ENCODE measurements around the gene NELFA. TPM values are rescaled to one million over a fixed set of nuclear protein-coding genes. Genes with fewer than 3 reads are reported as not detected.

The NELFA gene
- 10 to 100 TPM; 34.7 to 36.2 TPM for total RNA-seq

GRCh38 chr4:2008921-2009650 lies at the start of gene NELFA:
Gene NELFA, minus strand, starts transcription at chr4:2008974. Its CDS starts 15 bp downstream, at chr4:2008959.
- peaks cover 21% of the 10 kb centered on the region for H3K36me3 Mint-ChIP-seq (ENCODE audit: low read depth)
- POLR2A ChIA-PET: interaction anchor here (0.9 kb wide), 1 partner anchor 163 kb away, joined by 6 read pairs; no protein-coding TSS in a partner anchor
- peaks cover 31% of the 10 kb centered on the region for H3K4me1 Mint-ChIP-seq
- H3K27me3 Mint-ChIP-seq: peaks cover 2% of the 10 kb centered on the region
- CTCF ChIA-PET: interaction anchor here (0.6 to 2.6 kb wide), 4 partner anchors 9 to 1498 kb away, joined by 3 to 6 read pairs (median 3); no protein-coding TSS in a partner anchor
- no peaks in the 10 kb centered on the region for H3K9me3 Mint-ChIP-seq
- H3K27ac Mint-ChIP-seq: peak within 1 kb of the TSS; percentile 93
- DNase-seq: peak; percentile 96
- H3K4me3 Mint-ChIP-seq: peak within 1 kb of the TSS; percentile 89

- peaks cover 39% of the 10 kb centered on the region for H3K27me3 Mint-ChIP-seq
- H3K4me3 Mint-ChIP-seq: peak overlapping the region; percentile 53
- no peaks in the 10 kb centered on the region for H3K9me3 Mint-ChIP-seq
- H3K36me3 Mint-ChIP-seq (ENCODE audit: low read depth): no peaks in the 10 kb centered on the region
- no peak overlapping the region for H3K27ac Mint-ChIP-seq
- ChIA-PET CTCF (interaction anchor here (2.4 kb wide), 1 partner anchor 14 kb away, joined by 7 read pairs; no protein-coding TSS in a partner anchor), POLR2A (no interaction called here)
- H3K4me1 Mint-ChIP-seq: peaks cover 2% of the 10 kb centered on the region
- no peak for DNase-seq
These were observed 48.8 kb upstream of the NELFA start for GRCh38 chr4:2057382-2058065.

GRCh38 chr4:2054217-2054616 lies 45.4 kb upstream of the NELFA start:
- DNase-seq: no peak
- no peak overlapping the region for H3K27ac Mint-ChIP-seq
- H3K36me3 Mint-ChIP-seq (ENCODE audit: low read depth): no peaks in the 10 kb centered on the region
- CTCF ChIA-PET: no interaction called here
- no peak overlapping the region for H3K4me3 Mint-ChIP-seq
- POLR2A ChIA-PET: no interaction called here
- H3K9me3 Mint-ChIP-seq: no peaks in the 10 kb centered on the region
- peaks cover 46% of the 10 kb centered on the region for H3K27me3 Mint-ChIP-seq
- H3K4me1 Mint-ChIP-seq: peaks cover 2% of the 10 kb centered on the region

GRCh38 chr4:2051086-2051485 lies 42.3 kb upstream of the NELFA start:
- no peaks in the 10 kb centered on the region for H3K36me3 Mint-ChIP-seq (ENCODE audit: low read depth)
- DNase-seq: no peak
- no peaks in the 10 kb centered on the region for H3K9me3 Mint-ChIP-seq
- POLR2A ChIA-PET: no interaction called here
- no peak overlapping the region for H3K27ac Mint-ChIP-seq
- peaks cover 28% of the 10 kb centered on the region for H3K27me3 Mint-ChIP-seq
- H3K4me1 Mint-ChIP-seq: no peaks in the 10 kb centered on the region
- CTCF ChIA-PET: no interaction called here
- no peak overlapping the region for H3K4me3 Mint-ChIP-seq

GRCh38 chr4:2049811-2050210 lies 41.0 kb upstream of the NELFA start:
- POLR2A ChIA-PET: no interaction called here

GRCh38 chr4:2049381-2049780 lies 40.6 kb upstream of the NELFA start:
- ChIA-PET CTCF (interaction anchor here (1.6 kb wide), 1 partner anchor 14 kb away, joined by 4 read pairs; no protein-coding TSS in a partner anchor), POLR2A (no interaction called here)
- H3K9me3 Mint-ChIP-seq: no peaks in the 10 kb centered on the region
- no peak overlapping the region for H3K27ac Mint-ChIP-seq
- H3K36me3 Mint-ChIP-seq (ENCODE audit: low read depth): no peaks in the 10 kb centered on the region
- H3K27me3 Mint-ChIP-seq: peaks cover 20% of the 10 kb centered on the region
- DNase-seq: no peak
- no peaks in the 10 kb centered on the region for H3K4me1 Mint-ChIP-seq
- no peak overlapping the region for H3K4me3 Mint-ChIP-seq

More at GRCh38 chr4:2049811-2050210, 41.0 kb upstream of the NELFA start:
- H3K27ac Mint-ChIP-seq: no peak overlapping the region
- CTCF ChIA-PET: interaction anchor here (0.7 to 1.6 kb wide), 2 partner anchors 15 to 36 kb away, joined by 3 to 4 read pairs; no protein-coding TSS in a partner anchor
- no peaks in the 10 kb centered on the region for H3K4me1 Mint-ChIP-seq
- H3K4me3 Mint-ChIP-seq: no peak overlapping the region
- peaks cover 20% of the 10 kb centered on the region for H3K27me3 Mint-ChIP-seq
- DNase-seq: no peak
- no peaks in the 10 kb centered on the region for H3K9me3 Mint-ChIP-seq
- no peaks in the 10 kb centered on the region for H3K36me3 Mint-ChIP-seq (ENCODE audit: low read depth)

GRCh38 chr4:2048831-2049230 lies 40.1 kb upstream of the NELFA start:
- H3K4me1 Mint-ChIP-seq: no peaks in the 10 kb centered on the region
- H3K36me3 Mint-ChIP-seq (ENCODE audit: low read depth): no peaks in the 10 kb centered on the region
- no peak overlapping the region for H3K27ac Mint-ChIP-seq
- CTCF ChIA-PET: interaction anchor here (1.0 kb wide), 1 partner anchor 11 kb away, joined by 3 read pairs; the partner anchor contains the start of gene NAT8L
- no peak overlapping the region for H3K4me3 Mint-ChIP-seq
- POLR2A ChIA-PET: no interaction called here
- H3K27me3 Mint-ChIP-seq: peaks cover 17% of the 10 kb centered on the region
- no peak for DNase-seq
- H3K9me3 Mint-ChIP-seq: no peaks in the 10 kb centered on the region

GRCh38 chr4:2047781-2048581 lies 39.2 kb upstream of the NELFA start:
- H3K27ac Mint-ChIP-seq: no peak overlapping the region
- H3K4me3 Mint-ChIP-seq: no peak overlapping the region
- ChIA-PET CTCF (interaction anchor here (1.0 kb wide), 1 partner anchor 12 kb away, joined by 3 read pairs; the partner anchor contains the start of gene NAT8L), POLR2A (no interaction called here)
- H3K27me3 Mint-ChIP-seq: peaks cover 15% of the 10 kb centered on the region
- H3K9me3 Mint-ChIP-seq: no peaks in the 10 kb centered on the region
- H3K4me1 Mint-ChIP-seq: no peaks in the 10 kb centered on the region
- no peak for DNase-seq
- no peaks in the 10 kb centered on the region for H3K36me3 Mint-ChIP-seq (ENCODE audit: low read depth)

GRCh38 chr4:2047031-2047660 lies 38.4 kb upstream of the NELFA start:
- no peaks in the 10 kb centered on the region for H3K4me1 Mint-ChIP-seq
- no peak for DNase-seq
- H3K27me3 Mint-ChIP-seq: peaks cover 13% of the 10 kb centered on the region
- CTCF ChIA-PET: no interaction called here
- POLR2A ChIA-PET: no interaction called here
- no peaks in the 10 kb centered on the region for H3K36me3 Mint-ChIP-seq (ENCODE audit: low read depth)
- no peak overlapping the region for H3K27ac Mint-ChIP-seq
- no peak overlapping the region for H3K4me3 Mint-ChIP-seq
- H3K9me3 Mint-ChIP-seq: no peaks in the 10 kb centered on the region

- CTCF ChIA-PET: no interaction called here
- DNase-seq: no peak
- no peak overlapping the region for H3K27ac Mint-ChIP-seq
- no peaks in the 10 kb centered on the region for H3K9me3 Mint-ChIP-seq
- peaks cover 1% of the 10 kb centered on the region for H3K36me3 Mint-ChIP-seq (ENCODE audit: low read depth)
- H3K27me3 Mint-ChIP-seq: peaks cover 10% of the 10 kb centered on the region
- POLR2A ChIA-PET: no interaction called here
- no peak overlapping the region for H3K4me3 Mint-ChIP-seq
- H3K4me1 Mint-ChIP-seq: peaks cover 2% of the 10 kb centered on the region
These were observed 37.5 kb upstream of the NELFA start for GRCh38 chr4:2046031-2046961.

GRCh38 chr4:2045518-2045951 lies 36.8 kb upstream of the NELFA start:
- no peak for DNase-seq
- Mint-ChIP-seq H3K27me3 (peaks cover 5% of the 10 kb centered on the region), H3K36me3 (ENCODE audit: low read depth) (peaks cover 1% of the 10 kb centered on the region), H3K27ac (no peak overlapping the region), H3K4me3 (no peak overlapping the region), H3K4me1 (peaks cover 2% of the 10 kb centered on the region), H3K9me3 (no peaks in the 10 kb centered on the region)
- POLR2A ChIA-PET: no interaction called here
- CTCF ChIA-PET: no interaction called here
